GM23248 (cell line): ENCODE measurements around the gene S100A13. TPM values are rescaled to one million over a fixed set of nuclear protein-coding genes. Genes with fewer than 3 reads are reported as not detected.

Experiments
- DNase-seq: peaks from one replicate; pipeline ENCODE4 v3.0.0-alpha.2; 2015
- H2AFZ ChIP-seq: fragments of 200-600 bp; sonication (generic); 2 replicates; pipeline ENCODE4 v1.6.1; 2016; ENCODE audit warnings: antibody characterized with exemption
- H3F3A ChIP-seq: fragments of 200-600 bp; sonication (generic); 2 replicates; pipeline ENCODE4 v1.6.1; 2016; ENCODE audit warnings: mild to moderate bottlenecking, antibody characterized with exemption, mixed run types; ENCODE audit not compliant: insufficient read depth
- H3K27ac ChIP-seq: fragments of 200-600 bp; sonication (generic); 2 replicates; pipeline ENCODE4 v1.5.1; 2016; ENCODE audit warnings: mild to moderate bottlenecking
- H3K27me3 ChIP-seq: fragments of 200-600 bp; sonication (generic); replicated peaks from 2 replicates; pipeline ENCODE4 v1.6.1; 2016; ENCODE audit warnings: mild to moderate bottlenecking; ENCODE audit not compliant: insufficient read depth
- H3K36me3 ChIP-seq: fragments of 200-600 bp; sonication (generic); 2 replicates; pipeline ENCODE4 v1.6.1; 2016; ENCODE audit warnings: low read depth, mild to moderate bottlenecking
- H3K4me1 ChIP-seq: fragments of 200-600 bp; sonication (generic); 2 replicates; pipeline ENCODE4 v1.6.1; 2016; ENCODE audit warnings: mild to moderate bottlenecking; ENCODE audit not compliant: insufficient read depth
- H3K4me2 ChIP-seq: fragments of 200-600 bp; sonication (generic); one replicate; pipeline ENCODE4 v1.6.1; 2016; ENCODE audit warnings: mild to moderate bottlenecking; ENCODE audit not compliant: unreplicated experiment
- H3K4me3 ChIP-seq: fragments of 200-600 bp; sonication (generic); 2 replicates; pipeline ENCODE4 v1.5.1; 2016; ENCODE audit warnings: mild to moderate bottlenecking
- H3K79me2 ChIP-seq: fragments of 200-600 bp; sonication (generic); 2 replicates; pipeline ENCODE4 v1.6.1; 2016; ENCODE audit warnings: mild to moderate bottlenecking; ENCODE audit not compliant: insufficient read depth
- H3K9ac ChIP-seq: fragments of 200-600 bp; sonication (generic); 2 replicates; pipeline ENCODE4 v1.6.1; 2016; ENCODE audit warnings: mild to moderate bottlenecking
- H3K9me2 ChIP-seq: fragments of 200-600 bp; sonication (generic); 2 replicates; pipeline ENCODE4 v1.6.1; 2016; ENCODE audit warnings: mixed run types, mild to moderate bottlenecking, moderate library complexity; ENCODE audit not compliant: insufficient read depth
- H3K9me3 ChIP-seq: fragments of 200-600 bp; sonication (generic); one replicate; pipeline ENCODE4 v1.6.1; 2017; ENCODE audit warnings: low read depth
- H4K20me1 ChIP-seq: fragments of 200-600 bp; sonication (generic); 2 replicates; pipeline ENCODE4 v1.6.0; 2016; ENCODE audit not compliant: insufficient read depth
- EZH2 ChIP-seq: fragments of 200-600 bp; sonication (generic); IDR thresholded peaks from 2 replicates; pipeline ENCODE4 v1.6.1; 2018; ENCODE audit warnings: antibody characterized with exemption, mild to moderate bottlenecking; ENCODE audit not compliant: insufficient read depth, poor library complexity, severe bottlenecking
- EZH2phosphoT487 ChIP-seq: fragments of 200-600 bp; sonication (generic); IDR thresholded peaks from 2 replicates; pipeline ENCODE4 v1.6.1; 2018; ENCODE audit warnings: antibody characterized with exemption, moderate library complexity, mild to moderate bottlenecking, low read depth; ENCODE audit not compliant: insufficient read depth
- WGBS, 2 experiments: methylation state at CpG; one replicate each; pipeline ENCODE4 v1.1.6; 2015 to 2017; ENCODE audit warnings: low lambda C conversion rate in 2 of 2, low coverage in 1 of 2; ENCODE audit errors: missing lambda C conversion rate in 2 of 2; 5-methylcytosine and 5-hydroxymethylcytosine counted together
- in situ Hi-C: fragments of 300-500 bp; cut with MboI; formaldehyde crosslinking; loops from 2 replicates; pipeline ENCODE4 v1.15.0; 2020
- polyA plus RNA-seq: library from polyadenylated mRNA; unstranded; fragments of >200 nt; fragmentation: Nextera tagmentation; extraction: Ambion mirVana; gene quantifications from 2 replicates; pipeline ENCODE4 v1.2.1, GENCODE V29; 2016
- total RNA-seq: library from RNA; depleted of rRNA; stranded (reverse); fragments of >200 nt; shearing (Covaris generic); gene quantifications from 2 replicates; pipeline ENCODE4 v1.2.3, GENCODE V29; 2014

Gene S100A13
- total and polyA plus RNA-seq, 2 experiments from 2014 or later = 159 to 552 TPM

DNA sequence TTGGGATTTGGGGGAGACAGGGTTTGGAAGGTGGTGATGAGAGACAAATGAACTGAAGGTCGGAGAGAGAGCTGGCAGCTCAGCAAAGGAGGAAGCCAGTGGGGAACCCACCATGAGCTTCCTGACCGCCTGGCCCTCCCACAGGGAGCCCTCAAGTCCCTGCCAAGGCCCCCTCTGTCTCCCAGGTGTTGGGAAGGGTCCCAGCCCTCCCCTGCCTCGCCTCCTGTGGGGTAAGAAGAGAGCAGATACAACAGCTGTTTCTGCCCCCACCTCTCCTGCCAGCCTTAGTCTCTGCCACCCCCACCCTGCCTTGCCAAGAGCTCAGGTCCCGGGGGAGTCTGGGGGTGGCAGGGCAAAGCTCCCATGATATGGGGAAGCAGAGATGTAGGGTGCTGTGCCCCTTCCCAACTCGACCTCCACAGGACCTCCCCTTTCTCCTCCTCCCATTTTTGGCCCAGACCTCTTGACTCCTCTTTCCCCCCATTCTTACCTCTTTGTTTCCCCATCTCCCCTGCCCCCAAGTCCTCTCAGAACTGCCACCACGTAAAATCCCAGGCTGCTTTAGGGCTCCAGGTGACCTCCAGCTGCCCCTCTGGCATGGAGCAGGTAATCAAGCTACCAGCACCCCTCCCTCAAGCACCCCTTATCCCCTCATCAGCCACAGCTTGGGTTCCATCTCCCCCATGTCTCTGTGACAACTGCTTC lies 1.5 kb upstream of the S100A13 start:
- no peak overlapping the region for H3K4me2 ChIP-seq
- no peaks in the 10 kb centered on the region for H3K9me3 ChIP-seq
- peaks cover 27% of the 10 kb centered on the region for H3K4me1 ChIP-seq
- peaks cover 16% of the 10 kb centered on the region for H3F3A ChIP-seq
- H4K20me1 ChIP-seq = no peaks in the 10 kb centered on the region
- no peak for DNase-seq
- H2AFZ ChIP-seq = no peak overlapping the region
- H3K27me3 ChIP-seq = no peaks in the 10 kb centered on the region
- in situ Hi-C loops = no loop called here
- H3K36me3 ChIP-seq = peaks cover 15% of the 10 kb centered on the region; the same call in 1 of the 2 replicates
- peaks cover 31% of the 10 kb centered on the region for H3K79me2 ChIP-seq
- H3K9me2 ChIP-seq = no peaks in the 10 kb centered on the region
- no peak overlapping the region for H3K4me3 ChIP-seq
- no peak overlapping the region for H3K9ac ChIP-seq
- 86 to 87% methylated on average over 6 of the region's 6 CpGs for WGBS, 2 experiments
- TF ChIP-seq EZH2phosphoT487 = no peak
- no peak overlapping the region for H3K27ac ChIP-seq

DNA sequence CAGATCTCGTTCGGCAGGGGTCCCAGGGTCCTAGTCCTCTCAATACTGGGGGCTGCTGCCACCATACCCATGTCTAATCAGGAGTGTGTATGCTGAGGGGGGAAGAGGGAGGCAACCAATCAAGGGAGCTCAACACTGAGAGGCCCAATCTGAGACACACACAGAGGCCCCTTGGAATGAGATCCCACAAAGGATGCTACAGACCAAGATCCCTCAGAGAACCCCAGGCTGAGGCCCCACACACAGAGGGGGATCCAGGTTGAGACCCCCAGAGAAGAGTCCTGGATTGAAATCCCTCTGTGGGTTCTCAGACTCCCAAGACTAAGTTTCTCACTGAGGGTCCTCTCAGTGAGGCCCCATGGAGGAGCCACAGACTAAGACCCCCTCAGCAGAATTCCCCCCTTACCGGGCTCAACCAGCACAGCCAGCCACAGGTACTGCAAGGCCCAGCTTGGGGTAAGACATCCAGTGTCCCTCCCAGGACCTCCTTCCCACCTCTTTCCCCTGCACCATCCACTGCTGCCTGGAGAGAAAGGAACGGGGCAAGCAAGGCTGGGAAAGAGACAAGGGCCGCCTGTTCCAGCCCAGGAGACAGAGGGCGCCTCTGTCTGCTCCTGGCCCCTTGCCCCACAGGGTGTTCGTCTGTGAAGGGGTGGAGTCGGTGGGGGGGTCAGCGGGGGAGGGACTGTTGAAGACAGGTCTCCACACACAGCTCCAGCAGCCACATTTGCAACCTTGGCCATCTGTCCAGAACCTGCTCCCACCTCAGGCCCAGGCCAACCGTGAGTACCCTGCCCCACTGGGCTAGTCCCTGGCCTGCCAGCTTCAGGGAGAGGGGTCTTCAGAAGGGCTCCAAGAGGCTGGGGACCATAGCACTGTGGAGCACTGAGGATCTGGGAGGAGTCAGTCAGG lies 666 bp upstream of the S100A13 start, which contains the start of gene S100A1:
TSS of gene S100A1 (plus strand) at position 720 of the 912 bp plus-strand sequence. CDS start 2,088 bp downstream, outside the sequence.
- no peak for DNase-seq
- Histone ChIP-seq H4K20me1 (no peaks in the 10 kb centered on the region), H3K27me3 (no peaks in the 10 kb centered on the region), H3K4me1 (peaks cover 27% of the 10 kb centered on the region), H3K79me2 (peaks cover 38% of the 10 kb centered on the region), H3K4me3 (peak within 1 kb of the TSS; percentile 85), H3K36me3 (peaks cover 15% of the 10 kb centered on the region; the same call in 1 of the 2 replicates), H3K27ac (peak within 1 kb of the TSS; percentile 95), H3K9me2 (no peaks in the 10 kb centered on the region), H3K9me3 (no peaks in the 10 kb centered on the region), H3K9ac (peak within 1 kb of the TSS; percentile 95), H3K4me2 (peak within 1 kb of the TSS; percentile 99), H3F3A (peaks cover 20% of the 10 kb centered on the region), H2AFZ (peak within 1 kb of the TSS; percentile 74)
- no peak for TF ChIP-seq EZH2phosphoT487
- TF ChIP-seq EZH2 = no peak
- in situ Hi-C loops = no loop called here
- 63 to 64% methylated on average over 10 of the region's 10 CpGs for WGBS, 2 experiments

DNA sequence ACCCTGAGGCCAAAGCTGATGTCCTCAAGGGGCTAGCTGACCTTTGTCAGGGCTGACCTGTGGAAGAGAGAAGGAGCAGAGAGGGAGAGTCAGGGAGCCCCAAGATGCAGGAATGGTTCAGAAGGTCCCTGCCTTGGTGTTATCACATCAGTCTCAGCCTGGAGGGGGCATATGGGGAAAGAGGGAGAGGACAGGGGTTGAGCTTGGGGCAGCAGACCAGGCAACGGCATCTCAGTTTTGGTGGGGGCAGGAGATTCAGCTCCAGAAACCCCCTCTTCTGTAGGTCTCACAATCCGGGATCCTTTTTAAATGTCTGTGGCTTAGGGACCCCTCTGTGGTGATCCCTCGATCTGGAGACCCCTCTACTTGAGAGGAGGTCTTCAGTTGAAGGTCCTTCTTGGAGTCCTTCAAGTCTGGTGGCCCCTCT lies 815 bp downstream of the S100A13 start:
- 2 to 4% methylated on average over 3 of the region's 3 CpGs for WGBS, 2 experiments
- H3K4me2 ChIP-seq = peak overlapping the region; percentile 99
- no peaks in the 10 kb centered on the region for H4K20me1 ChIP-seq
- no peaks in the 10 kb centered on the region for H3K9me3 ChIP-seq
- peak overlapping the region; percentile 85 for H3K4me3 ChIP-seq
- TF ChIP-seq EZH2phosphoT487 (no peak), EZH2 (no peak)
- H3K4me1 ChIP-seq = peaks cover 27% of the 10 kb centered on the region
- peak; percentile 22 for DNase-seq
- peak overlapping the region; percentile 74 for H2AFZ ChIP-seq
- peaks cover 20% of the 10 kb centered on the region for H3F3A ChIP-seq
- H3K9ac ChIP-seq = peak overlapping the region; percentile 95
- in situ Hi-C loops = no loop called here
- H3K36me3 ChIP-seq = peaks cover 21% of the 10 kb centered on the region; the same call in 1 of the 2 replicates
- H3K9me2 ChIP-seq = no peaks in the 10 kb centered on the region
- H3K27me3 ChIP-seq = no peaks in the 10 kb centered on the region
- peak overlapping the region; percentile 95 for H3K27ac ChIP-seq
- H3K79me2 ChIP-seq = peaks cover 53% of the 10 kb centered on the region

DNA sequence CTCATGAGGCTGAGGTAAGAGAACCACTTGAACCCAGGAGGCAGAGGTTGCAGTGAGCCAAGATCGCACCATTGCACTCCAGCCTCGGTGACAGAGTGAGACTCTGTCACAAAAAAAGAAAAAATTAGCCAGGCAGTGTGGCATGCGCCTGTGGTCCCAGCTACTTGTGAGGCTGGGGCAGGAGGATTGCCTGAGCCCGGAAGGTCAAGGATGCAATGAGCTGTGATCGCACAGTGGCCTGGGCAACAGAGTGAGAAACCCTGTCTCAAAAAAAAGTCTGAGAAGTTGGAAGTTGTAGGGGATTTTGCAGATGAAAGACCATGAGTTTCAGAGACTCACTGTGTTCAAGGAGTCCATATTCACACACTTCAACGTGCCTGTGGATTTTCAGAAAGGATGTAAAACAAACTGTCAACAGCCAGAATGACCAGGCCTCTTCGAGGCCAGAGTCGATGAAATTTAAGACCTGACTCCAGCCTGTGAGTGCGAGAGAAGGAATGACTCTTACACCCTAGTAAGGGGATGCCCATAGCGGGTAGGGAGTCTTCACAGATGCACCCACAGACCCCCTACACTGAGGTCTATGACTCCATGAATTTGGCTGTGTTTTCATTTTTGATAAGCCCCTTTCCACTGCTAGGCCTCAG lies 2.2 kb downstream of the S100A13 start:
- peak overlapping the region; percentile 29; the same call in 1 of the 2 replicates for H3K9ac ChIP-seq
- H3K4me1 ChIP-seq = peaks cover 23% of the 10 kb centered on the region
- peak overlapping the region; percentile 99 for H3K4me2 ChIP-seq
- H3K4me3 ChIP-seq = peak overlapping the region; percentile 85
- no peak for DNase-seq
- peaks cover 28% of the 10 kb centered on the region for H3K36me3 ChIP-seq
- no peaks in the 10 kb centered on the region for H4K20me1 ChIP-seq
- WGBS, 2 experiments = 91 to 94% methylated on average over 10 of the region's 10 CpGs
- H3K79me2 ChIP-seq = peaks cover 53% of the 10 kb centered on the region
- TF ChIP-seq EZH2phosphoT487 (no peak), EZH2 (no peak)
- H3K27me3 ChIP-seq = no peaks in the 10 kb centered on the region
- no peak overlapping the region for H2AFZ ChIP-seq
- H3K27ac ChIP-seq = peak overlapping the region; percentile 23; the same call in 1 of the 2 replicates
- H3K9me3 ChIP-seq = no peaks in the 10 kb centered on the region
- H3K9me2 ChIP-seq = no peaks in the 10 kb centered on the region
- in situ Hi-C loops = no loop called here
- peaks cover 21% of the 10 kb centered on the region for H3F3A ChIP-seq
